OCI-LY7 (cell line): Measurements from ENCODE around the gene DCTN1.

Experiments
- CTCF ChIP-seq: fragments of 200-600 bp; sonication (generic); conservative IDR thresholded peaks from 2 replicates; pipeline ENCODE4 v1.5.1; 2014; ENCODE audit warnings: mild to moderate bottlenecking, antibody characterized with exemption, low read length, moderate library complexity, mixed read lengths
- EZH2phosphoT487 ChIP-seq: fragments of 200-600 bp; sonication (generic); IDR thresholded peaks from 2 replicates; pipeline ENCODE4 v1.6.1; 2018; ENCODE audit warnings: low read depth, borderline replicate concordance, mild to moderate bottlenecking, mixed run types, antibody characterized with exemption, low read length, moderate library complexity, mixed read lengths

- TF ChIP-seq EZH2phosphoT487 (no peak), CTCF (peak; percentile 95)
Measured at GRCh38 chr2:74334931-74335333, 45.2 kb downstream of the DCTN1 start.
